Esophagus muscularis mucosa (tissue), 4 donors: Measurements from ENCODE around the gene ACSL5. TPM values are rescaled to one million over a fixed set of nuclear protein-coding genes. Genes with fewer than 3 reads are reported as not detected.

ENCODE experiments used
- DNase-seq: peaks from one replicate; pipeline ENCODE4 v3.0.0-alpha.2; 2017; ENCODE audit errors: extremely low spot score
- H3K27ac ChIP-seq, 4 donors: fragments of 200-600 bp; sonication (generic); replicated peaks in 1 of 4; 1 replicate in 3 of 4; 2 replicates in 1 of 4; pipeline ENCODE4 v1.5.1; 2016 to 2019; ENCODE audit warnings: mild to moderate bottlenecking in 1 of 4
- H3K27me3 ChIP-seq, 4 donors: fragments of 200-600 bp; sonication (generic); one replicate each; pipeline versions ENCODE4 v1.5.1 to v1.6.0; 2016 to 2019
- H3K36me3 ChIP-seq, 4 donors: fragments of 200-600 bp; sonication (generic); one replicate each; pipeline ENCODE4 v1.5.1; 2016 to 2019
- H3K4me1 ChIP-seq, 4 donors: fragments of 200-600 bp; sonication (generic); one replicate each; pipeline ENCODE4 v1.5.1; 2016 to 2019
- H3K4me3 ChIP-seq, 4 donors: fragments of 200-600 bp; sonication (generic); 1 replicate in 2 of 4; 2 replicates in 2 of 4; pipeline ENCODE4 v1.5.1; 2016 to 2019; ENCODE audit warnings: mild to moderate bottlenecking in 4 of 4, moderate library complexity in 1 of 4
- H3K9me3 ChIP-seq, 4 donors: fragments of 200-600 bp; sonication (generic); 1 replicate in 3 of 4; 2 replicates in 1 of 4; pipeline ENCODE4 v1.5.1; 2016 to 2019
- CTCF ChIP-seq, 3 experiments: fragments of 200-600 bp in 2 of 3; fragments of 450-650 bp in 1 of 3; sonication (generic) in 2 of 3; IDR thresholded peaks; one replicate each; pipeline ENCODE4 v1.5.1; 2017 to 2019; ENCODE audit warnings: antibody characterized with exemption in 3 of 3, mild to moderate bottlenecking in 2 of 3, moderate library complexity in 1 of 3
- EP300 ChIP-seq: sonication (generic); formaldehyde crosslinking; IDR thresholded peaks from one replicate; pipeline ENCODE4 v1.6.1; 2017; ENCODE audit warnings: antibody characterized with exemption
- POLR2A ChIP-seq: fragments of 450-650 bp; IDR thresholded peaks from one replicate; pipeline ENCODE4 v1.6.1; 2017; ENCODE audit warnings: antibody characterized with exemption, moderate library complexity, mild to moderate bottlenecking, low read depth
- POLR2AphosphoS5 ChIP-seq, 2 donors: sonication (generic); formaldehyde crosslinking; IDR thresholded peaks; one replicate each; pipeline ENCODE4 v1.6.1; 2017; ENCODE audit warnings: antibody characterized with exemption in 2 of 2
- WGBS: methylation state at CpG from one replicate; pipeline ENCODE4 v1.1.5; 2018; 5-methylcytosine and 5-hydroxymethylcytosine counted together
- intact Hi-C: fragments of 100-400 bp; cut with DNase I; formaldehyde crosslinking; loops from one replicate; pipeline ENCODE4 v1.15.1; 2023
- total RNA-seq, 4 donors: library from RNA; depleted of rRNA; stranded (reverse); fragments of >200 nt; gene quantifications; one replicate each; pipeline versions ENCODE4 v1.1.0 to v1.2.1, GENCODE V29; 2016

The ACSL5 gene
- total RNA-seq, 4 donors from 2014 or later = 6.2 to 11.2 (median 10.8) TPM

- H3K27ac ChIP-seq = no peak overlapping the region
- H3K36me3 ChIP-seq = peaks cover 0 to 54% (median 10%) of the 10 kb centered on the region in 4 donors
- no peak for DNase-seq
- H3K9me3 ChIP-seq = no peaks in the 10 kb centered on the region
- H3K27me3 ChIP-seq = peaks cover 0 to 3% (median 0%) of the 10 kb centered on the region in 4 donors
- TF ChIP-seq POLR2A = no peak
- no peak for TF ChIP-seq POLR2AphosphoS5 (IDR thresholded peaks at IDR 0.05)
- no peak for TF ChIP-seq CTCF (IDR thresholded peaks at IDR 0.05)
- no peak for TF ChIP-seq EP300
- H3K4me3 ChIP-seq = no peak overlapping the region
- intact Hi-C loops = no loop called here
- H3K4me1 ChIP-seq = no peaks in the 10 kb centered on the region
- 94% methylated on average over 1 of the region's 1 CpG for WGBS
These were observed 33.8 kb downstream of the ACSL5 start for GRCh38 chr10:112407696-112408095.

GRCh38 chr10:112409299-112409698, 35.4 kb downstream of the ACSL5 start:
- Histone ChIP-seq H3K36me3 (peaks cover 0 to 61% (median 10%) of the 10 kb centered on the region in 4 donors), H3K27ac (no peak overlapping the region), H3K4me1 (no peaks in the 10 kb centered on the region), H3K9me3 (no peaks in the 10 kb centered on the region), H3K27me3 (peaks cover 0 to 3% (median 0%) of the 10 kb centered on the region in 4 donors), H3K4me3 (no peak overlapping the region)
- no peak for TF ChIP-seq CTCF (IDR thresholded peaks at IDR 0.05)
- TF ChIP-seq POLR2AphosphoS5 (IDR thresholded peaks at IDR 0.05) = no peak
- TF ChIP-seq EP300 = no peak
- no peak for TF ChIP-seq POLR2A
- 80% methylated on average over 2 of the region's 2 CpGs for WGBS
- intact Hi-C loops = no loop called here
- no peak for DNase-seq

- Histone ChIP-seq H3K4me3 (no peak overlapping the region), H3K9me3 (no peaks in the 10 kb centered on the region), H3K36me3 (peaks cover 0 to 58% (median 10%) of the 10 kb centered on the region in 4 donors), H3K27me3 (peaks cover 0 to 3% (median 0%) of the 10 kb centered on the region in 4 donors), H3K4me1 (no peaks in the 10 kb centered on the region), H3K27ac (no peak overlapping the region)
- no peak for DNase-seq
- WGBS = 73% methylated on average over 4 of the region's 4 CpGs
- intact Hi-C loops = no loop called here
- TF ChIP-seq POLR2AphosphoS5 (IDR thresholded peaks at IDR 0.05) (no peak), EP300 (no peak), POLR2A (no peak), CTCF (IDR thresholded peaks at IDR 0.05) (no peak)
These were observed 35.8 kb downstream of the ACSL5 start for GRCh38 chr10:112409755-112410154.

GRCh38 chr10:112412696-112413095, 38.8 kb downstream of the ACSL5 start:
- Histone ChIP-seq H3K4me1 (no peaks in the 10 kb centered on the region), H3K27ac (no peak overlapping the region), H3K9me3 (no peaks in the 10 kb centered on the region), H3K4me3 (no peak overlapping the region), H3K27me3 (peaks cover 0 to 3% (median 0%) of the 10 kb centered on the region in 4 donors), H3K36me3 (peaks cover 0 to 62% (median 7%) of the 10 kb centered on the region in 4 donors)
- intact Hi-C loops = no loop called here
- TF ChIP-seq CTCF (IDR thresholded peaks at IDR 0.05) (no peak), EP300 (no peak), POLR2AphosphoS5 (IDR thresholded peaks at IDR 0.05) (no peak), POLR2A (no peak)
- 84% methylated on average over 2 of the region's 2 CpGs for WGBS
- no peak for DNase-seq

- WGBS = 94% methylated on average over 3 of the region's 3 CpGs
- Histone ChIP-seq H3K4me1 (no peaks in the 10 kb centered on the region), H3K4me3 (no peak overlapping the region), H3K9me3 (no peaks in the 10 kb centered on the region), H3K36me3 (peaks cover 0 to 68% (median 31%) of the 10 kb centered on the region in 4 donors), H3K27me3 (no peaks in the 10 kb centered on the region), H3K27ac (no peak overlapping the region)
- no peak for DNase-seq
- intact Hi-C loops = no loop called here
- TF ChIP-seq CTCF (IDR thresholded peaks at IDR 0.05) (no peak), POLR2AphosphoS5 (IDR thresholded peaks at IDR 0.05) (no peak), POLR2A (no peak), EP300 (no peak)
These were observed 47.8 kb downstream of the ACSL5 start for GRCh38 chr10:112421731-112422130.
